ENCODE results near the gene ENC1. TPM values are rescaled to one million over a fixed set of nuclear protein-coding genes. Genes with fewer than 3 reads are reported as not detected.

ENC1 gene
- total and polyA plus RNA-seq, 2 of the 4 experiments (the other 2 are of a cell fraction) = 25.6 to 70.8 TPM

DNA sequence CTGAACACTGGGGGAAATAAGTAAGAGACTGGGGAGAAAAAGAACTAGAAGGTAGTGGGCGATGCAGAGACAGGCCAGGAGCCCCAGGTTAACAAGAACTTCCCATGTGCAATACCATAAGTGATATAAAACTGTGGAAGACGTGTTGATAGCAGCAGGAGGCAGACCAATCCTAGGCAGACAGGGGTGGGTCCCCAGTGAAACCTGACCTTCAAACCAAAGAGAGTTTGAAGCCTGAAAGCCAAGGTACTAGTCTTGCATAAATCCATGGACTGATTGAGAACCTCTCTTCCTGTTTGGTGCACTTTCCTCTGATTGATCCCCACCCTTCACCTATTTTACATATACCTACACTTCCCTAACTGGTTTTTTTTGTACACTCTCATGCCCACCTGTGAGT is 29.3 kb upstream of the ENC1 start:
- Histone ChIP-seq H4K20me1 (ENCODE audit: insufficient read depth, low read length) (no peaks in the 10 kb centered on the region), H3K23ac (ENCODE audit: low read depth, low read length) (no peak overlapping the region), H4K8ac (ENCODE audit: low read depth in 2 of 2, low read length in 2 of 2) (no peak overlapping the region), H3K9ac (ENCODE audit: low read depth, low read length) (no peak overlapping the region), H3K27me3 (ENCODE audit: control insufficient read depth, insufficient read depth, low read length) (peaks cover 3% of the 10 kb centered on the region; the same call in 1 of the 2 replicates), H4K91ac (ENCODE audit: insufficient read depth, low read depth, low read length) (no peak overlapping the region), H2AFZ (replicated peaks; ENCODE audit: low read length, poor library complexity) (no peak overlapping the region), H4K5ac (ENCODE audit: low read depth, low read length) (no peak overlapping the region), H3K27ac (ENCODE audit: insufficient read depth, low read length) (no peak overlapping the region), H3K14ac (replicated peaks; ENCODE audit: low read depth, low read length) (no peak overlapping the region), H2BK20ac (ENCODE audit: low read depth, low read length) (no peak overlapping the region), H3K18ac (ENCODE audit: low read depth, low read length) (no peak overlapping the region), H3K9me1 (ENCODE audit: insufficient read depth, low read length) (peaks cover 5% of the 10 kb centered on the region; the same call in 1 of the 2 replicates), H3K9me3 (ENCODE audit: control insufficient read depth, insufficient read depth, low read length) (no peaks in the 10 kb centered on the region), H2BK5ac (ENCODE audit: low read depth, low read length, poor library complexity, severe bottlenecking) (no peak overlapping the region), H3K56ac (ENCODE audit: extremely low read depth, insufficient read depth, low read length) (no peak overlapping the region), H3K4me1 (ENCODE audit: control insufficient read depth, insufficient read depth, low read length) (peaks cover 3% of the 10 kb centered on the region), H3K4ac (ENCODE audit: low read depth, low read length) (no peak overlapping the region), H3K4me2 (ENCODE audit: low read depth, low read length) (no peak overlapping the region), H3K4me3 (ENCODE audit: insufficient read depth, low read depth, low read length) (no peak overlapping the region), H3K36me3 (ENCODE audit: control insufficient read depth, insufficient read depth, low read length) (no peaks in the 10 kb centered on the region), H3K79me1 (ENCODE audit: low read depth in 1 of 2, low read length in 2 of 2) (no peaks in the 10 kb centered on the region), H2BK15ac (ENCODE audit: low read depth, low read length) (no peak overlapping the region), H2BK120ac (ENCODE audit: low read depth, low read length) (no peak overlapping the region), H2AK5ac (ENCODE audit: low read depth, low read length) (no peak overlapping the region), H2AK9ac (replicated peaks; ENCODE audit: low read depth, low read length, poor library complexity) (no peak overlapping the region)
- DNase-seq (no peak), ATAC-seq (ENCODE audit: low read depth) (no peak)
- no TSS peak for BruUV-seq (replicated peaks)
- no CpG with 5 or more reads among the region's 2 CpGs for WGBS, 2 experiments (ENCODE audit: extremely low coverage in 2 of 2, insufficient read length in 1 of 2)
- POLR2A ChIA-PET (ENCODE audit: unreplicated experiment) = no interaction called here
- intact Hi-C loops (cut with micrococcal nuclease) = loop anchor here (5.0 kb wide), 2 partner anchors 382 to 597 kb away; partner anchors contain the start of gene GCNT4
- in situ Hi-C loops (cut with MboI; ENCODE audit: low sequenced_read_pairs) = loop anchor here (25.0 kb wide), 1 partner anchor 592 kb away; no protein-coding TSS in a partner anchor
- TF ChIP-seq USF2 (IDR thresholded peaks at IDR 0.05; ENCODE audit: low read depth, low read length) (no peak), CTCF (conservative IDR thresholded peaks at IDR 0.05; ENCODE audit: low read depth, low read length) (no peak), MAFK (IDR thresholded peaks at IDR 0.05; ENCODE audit: low read depth, low read length) (no peak), MAZ (IDR thresholded peaks at IDR 0.05; ENCODE audit: borderline replicate concordance, low read depth, low read length) (no peak), FOS (IDR thresholded peaks at IDR 0.05; ENCODE audit: low read depth, low read length) (no peak), CHD1 (IDR thresholded peaks at IDR 0.05; ENCODE audit: low read depth, low read length) (no peak), ELK1 (IDR thresholded peaks at IDR 0.05; ENCODE audit: borderline replicate concordance, low read depth, low read length) (no peak), NFE2L2 (IDR thresholded peaks at IDR 0.05; ENCODE audit: low read depth, low read length) (no peak), RFX5 (IDR thresholded peaks at IDR 0.05; ENCODE audit: low read depth, low read length) (no peak), MXI1 (IDR thresholded peaks at IDR 0.05; ENCODE audit: borderline replicate concordance, low read depth, low read length) (no peak), SMC3 (IDR thresholded peaks at IDR 0.05; ENCODE audit: low read depth, low read length) (no peak), POLR2A (IDR thresholded peaks at IDR 0.05; ENCODE audit: low read depth, low read length) (no peak), RCOR1 (IDR thresholded peaks at IDR 0.05; ENCODE audit: insufficient replicate concordance, low read length) (no peak), RAD21 (IDR thresholded peaks at IDR 0.05; ENCODE audit: low read length) (no peak), BHLHE40 (IDR thresholded peaks at IDR 0.05; ENCODE audit: low read depth, low read length) (no peak), CEBPB (IDR thresholded peaks at IDR 0.05; ENCODE audit: low read depth, low read length) (no peak)
- CTCF ChIA-PET = no interaction called here
- dilution Hi-C loops (cut with HindIII; ENCODE audit: low sequenced_read_pairs, unreplicated experiment) = no loop called here

Data from IMR-90 (cell line).